CD4-positive, alpha-beta T cell (primary cell): ENCODE data around the gene SEPTIN1. TPM values are rescaled to one million over a fixed set of nuclear protein-coding genes. Genes with fewer than 3 reads are reported as not detected.

Experiments
- ATAC-seq: fragments of 200-7000 bp; cut with Tn5 transposase; one replicate; pipeline ENCODE4 v1.10.0; 2022; ENCODE audit warnings: mild to moderate bottlenecking; ENCODE audit not compliant: poor library complexity
- CTCF ChIA-PET: fragments of 350-600 bp; sonication (Branson Sonifier 250); formaldehyde crosslinking; loops from one replicate; lab custom pipeline; 2021; ENCODE audit warnings: antibody characterized with exemption, inconsistent platforms; lab: Charles Lee
- POLR2A ChIA-PET: fragments of 350-600 bp; sonication (Branson Sonifier 250); formaldehyde crosslinking; loops from one replicate; lab custom pipeline; 2021; ENCODE audit warnings: antibody characterized with exemption, inconsistent platforms; lab: Charles Lee
- DNase-seq, 14 experiments: peaks; one replicate each; pipeline ENCODE4 v3.0.0-alpha.2; 2013 to 2020; ENCODE audit warnings: mixed read lengths in 2 of 14
- H3K27ac ChIP-seq, 2 donors: one replicate each; pipeline versions ENCODE4 v1.5.1 to v1.7.0; 2013; ENCODE audit warnings: low read length in 2 of 2, low read depth in 1 of 2, mild to moderate bottlenecking in 1 of 2
- H3K27me3 ChIP-seq, 2 experiments: 1 replicate in 1 of 2; 2 replicates in 1 of 2; pipeline versions ENCODE4 v1.6.1 to v1.7.0; 2013; ENCODE audit warnings: low read length in 2 of 2, control low read depth in 1 of 2, mild to moderate bottlenecking in 1 of 2, moderate library complexity in 1 of 2; ENCODE audit not compliant: insufficient read depth in 2 of 2, control insufficient read depth in 1 of 2
- H3K36me3 ChIP-seq: one replicate; pipeline ENCODE4 v1.6.1; 2013; ENCODE audit warnings: low read length, control low read depth; ENCODE audit not compliant: insufficient read depth
- H3K4me1 ChIP-seq: one replicate; pipeline ENCODE4 v1.6.1; 2013; ENCODE audit warnings: low read length, control low read depth; ENCODE audit not compliant: insufficient read depth
- H3K4me3 ChIP-seq: one replicate; pipeline ENCODE4 v1.5.1; 2013; ENCODE audit warnings: mild to moderate bottlenecking, low read length, moderate library complexity
- H3K9me3 ChIP-seq, 2 experiments: 1 replicate in 1 of 2; 2 replicates in 1 of 2; pipeline versions ENCODE4 v1.6.1 to v1.7.0; 2013; ENCODE audit warnings: low read length in 2 of 2, mild to moderate bottlenecking in 2 of 2, control low read depth in 1 of 2, moderate library complexity in 1 of 2; ENCODE audit not compliant: control insufficient read depth in 1 of 2, insufficient read depth in 1 of 2
- H3K27ac Mint-ChIP-seq: one replicate; pipeline ENCODE4 v1.8.0; 2020; ENCODE audit warnings: mixed read lengths
- H3K27me3 Mint-ChIP-seq: one replicate; pipeline ENCODE4 v1.8.0; 2021; ENCODE audit warnings: mixed read lengths
- H3K36me3 Mint-ChIP-seq: one replicate; pipeline ENCODE4 v1.8.0; 2021; ENCODE audit warnings: low read depth, mixed read lengths
- H3K4me1 Mint-ChIP-seq: one replicate; pipeline ENCODE4 v1.8.0; 2021; ENCODE audit warnings: low read depth, mixed read lengths
- H3K4me3 Mint-ChIP-seq: one replicate; pipeline ENCODE4 v1.8.0; 2020; ENCODE audit warnings: mild to moderate bottlenecking, mixed read lengths
- H3K9me3 Mint-ChIP-seq: one replicate; pipeline ENCODE4 v1.8.0; 2020; ENCODE audit warnings: mixed read lengths
- CTCF ChIP-seq: fragments of 200-600 bp; IDR thresholded peaks from one replicate; pipeline ENCODE4 v1.8.0; 2022; ENCODE audit warnings: antibody characterized with exemption, mild to moderate bottlenecking
- intact Hi-C, 2 experiments: fragments of 100-400 bp; cut with DNase I in 1 of 2; cut with micrococcal nuclease in 1 of 2; formaldehyde crosslinking; loops; one replicate each; pipeline versions ENCODE4 v1.15.1 to v1.9.0; 2023 to 2025; cut with DNase I, micrococcal nuclease
- total RNA-seq, 174 experiments: library from RNA in 2 of 174; stranded (reverse) in 2 of 174; gene quantifications; one replicate each; pipeline ENCODE4 v1.2.3 and lab custom pipeline; 2021 to 2026

SEPTIN1 gene
- total RNA-seq, 2 experiments from 2014 or later: 161 to 163 TPM

GRCh38 chr16:30365200-30365599 is 17.2 kb downstream of the SEPTIN1 start:
- CTCF ChIA-PET: interaction anchor here (0.8 to 1.9 kb wide), 3 partner anchors 13 to 44 kb away, joined by 3 to 6 read pairs (median 3); partner anchors contain the start of gene SEPTIN1
- H3K27ac ChIP-seq: no peak overlapping the region
- no peaks in the 10 kb centered on the region for H3K27me3 ChIP-seq
- DNase-seq (no peak), ATAC-seq (no peak)
- H3K9me3 ChIP-seq: no peaks in the 10 kb centered on the region
- H3K27me3 Mint-ChIP-seq: no peaks in the 10 kb centered on the region
- H3K4me1 Mint-ChIP-seq: peaks cover 42% of the 10 kb centered on the region
- H3K4me3 Mint-ChIP-seq: peak overlapping the region; percentile 15
- H3K9me3 Mint-ChIP-seq: no peaks in the 10 kb centered on the region
- peaks cover 61% of the 10 kb centered on the region for H3K36me3 Mint-ChIP-seq
- no peak for TF ChIP-seq CTCF
- POLR2A ChIA-PET: interaction anchor here (1.0 to 1.8 kb wide), 4 partner anchors 18 to 52 kb away, joined by 3 to 6 read pairs (median 4); partner anchors contain the start of gene SEPTIN1
- intact Hi-C loops: no loop called here
- no peak overlapping the region for H3K4me3 ChIP-seq
- H3K27ac Mint-ChIP-seq: no peak overlapping the region
- peaks cover 37% of the 10 kb centered on the region for H3K4me1 ChIP-seq
- H3K36me3 ChIP-seq: peaks cover 33% of the 10 kb centered on the region

- no peaks in the 10 kb centered on the region for H3K9me3 Mint-ChIP-seq
- POLR2A ChIA-PET: no interaction called here
- H3K27ac Mint-ChIP-seq: no peak overlapping the region
- H3K4me3 ChIP-seq: no peak overlapping the region
- no peak overlapping the region for H3K27ac ChIP-seq
- no peak overlapping the region for H3K4me3 Mint-ChIP-seq
- TF ChIP-seq CTCF: no peak
- no peaks in the 10 kb centered on the region for H3K9me3 ChIP-seq
- peaks cover 15% of the 10 kb centered on the region for H3K4me1 Mint-ChIP-seq
- no peaks in the 10 kb centered on the region for H3K27me3 Mint-ChIP-seq
- H3K4me1 ChIP-seq: peaks cover 10% of the 10 kb centered on the region
- intact Hi-C loops: no loop called here
- peaks cover 51% of the 10 kb centered on the region for H3K36me3 ChIP-seq
- DNase-seq (no peak), ATAC-seq (no peak)
- H3K27me3 ChIP-seq: no peaks in the 10 kb centered on the region
- peaks cover 73% of the 10 kb centered on the region for H3K36me3 Mint-ChIP-seq
- CTCF ChIA-PET: no interaction called here
These were observed 21.2 kb downstream of the SEPTIN1 start for GRCh38 chr16:30361180-30361579.

- intact Hi-C loops: loop anchor here (5.0 to 10.0 kb wide), 2 partner anchors 45 to 197 kb away; partner anchors contain the start of genes ZNF771 (in 2 of the 2) and ZNF764 (in 1 of the 2)
- no peak for TF ChIP-seq CTCF
- H3K27me3 ChIP-seq: no peaks in the 10 kb centered on the region
- peaks cover 40% of the 10 kb centered on the region for H3K36me3 ChIP-seq
- H3K4me1 Mint-ChIP-seq: peaks cover 17% of the 10 kb centered on the region
- H3K9me3 Mint-ChIP-seq: no peaks in the 10 kb centered on the region
- no peak overlapping the region for H3K4me3 Mint-ChIP-seq
- no peaks in the 10 kb centered on the region for H3K27me3 Mint-ChIP-seq
- H3K27ac ChIP-seq: no peak overlapping the region
- no peak for ATAC-seq
- CTCF ChIA-PET: no interaction called here
- no peaks in the 10 kb centered on the region for H3K9me3 ChIP-seq
- no peak overlapping the region for H3K27ac Mint-ChIP-seq
- H3K36me3 Mint-ChIP-seq: peaks cover 67% of the 10 kb centered on the region
- no peak for DNase-seq
- peaks cover 16% of the 10 kb centered on the region for H3K4me1 ChIP-seq
- POLR2A ChIA-PET: interaction anchor here (1.1 to 3.4 kb wide), 2 partner anchors 10 to 58 kb away, joined by 3 to 15 read pairs; partner anchors contain the start of gene TBC1D10B
- H3K4me3 ChIP-seq: no peak overlapping the region
These were observed 22.5 kb downstream of the SEPTIN1 start for GRCh38 chr16:30359871-30360170.
